Measurements from ENCODE around the gene RPLP2. TPM values are rescaled to one million over a fixed set of nuclear protein-coding genes. Genes with fewer than 3 reads are reported as not detected.

RPLP2 gene
- total RNA-seq, 6 experiments from 2014 or later, result 1,532 to 1,781 (median 1,709) TPM

GRCh38 chr11:791658-792534 lies 17.9 kb upstream of the RPLP2 start:
- H3K9me3 Mint-ChIP-seq, result no peaks in the 10 kb centered on the region
- peaks cover 2% of the 10 kb centered on the region; the same call in 1 of the 2 replicates for H3K27me3 Mint-ChIP-seq (ENCODE audit: insufficient read depth)
- peaks cover 15% of the 10 kb centered on the region for H3K4me1 Mint-ChIP-seq (ENCODE audit: low read depth)
- no peak for DNase-seq
- TF ChIP-seq CTCF (IDR thresholded peaks at IDR 0.05), result no peak
- H3K36me3 Mint-ChIP-seq (ENCODE audit: low read depth), result no peaks in the 10 kb centered on the region
- H3K27ac Mint-ChIP-seq, result no peak overlapping the region
- H3K4me3 Mint-ChIP-seq, result no peak overlapping the region

- H3K9me3 Mint-ChIP-seq, result no peaks in the 10 kb centered on the region
- peaks cover 2% of the 10 kb centered on the region; the same call in 1 of the 2 replicates for H3K27me3 Mint-ChIP-seq (ENCODE audit: insufficient read depth)
- no peak for DNase-seq
- H3K36me3 Mint-ChIP-seq (ENCODE audit: low read depth), result no peaks in the 10 kb centered on the region
- H3K4me3 Mint-ChIP-seq, result no peak overlapping the region
- H3K4me1 Mint-ChIP-seq (ENCODE audit: low read depth), result peaks cover 17% of the 10 kb centered on the region
- TF ChIP-seq CTCF (IDR thresholded peaks at IDR 0.05), result no peak
- no peak overlapping the region for H3K27ac Mint-ChIP-seq
Observed at GRCh38 chr11:792535-792821, 17.3 kb upstream of the RPLP2 start.

- no peak for TF ChIP-seq CTCF (IDR thresholded peaks at IDR 0.05)
- H3K36me3 Mint-ChIP-seq (ENCODE audit: low read depth), result no peaks in the 10 kb centered on the region
- H3K27ac Mint-ChIP-seq, result no peak overlapping the region
- H3K27me3 Mint-ChIP-seq (ENCODE audit: insufficient read depth), result peaks cover 2% of the 10 kb centered on the region; the same call in 1 of the 2 replicates
- H3K4me1 Mint-ChIP-seq (ENCODE audit: low read depth), result peaks cover 17% of the 10 kb centered on the region
- H3K9me3 Mint-ChIP-seq, result no peaks in the 10 kb centered on the region
- H3K4me3 Mint-ChIP-seq, result no peak overlapping the region
- DNase-seq, result no peak
Observed at GRCh38 chr11:792873-793272, 16.9 kb upstream of the RPLP2 start.

GRCh38 chr11:793556-793955 lies 16.2 kb upstream of the RPLP2 start:
- Mint-ChIP-seq H3K4me3 (no peak overlapping the region), H3K27ac (no peak overlapping the region), H3K4me1 (ENCODE audit: low read depth) (peaks cover 17% of the 10 kb centered on the region), H3K9me3 (no peaks in the 10 kb centered on the region), H3K27me3 (ENCODE audit: insufficient read depth) (peaks cover 2% of the 10 kb centered on the region; the same call in 1 of the 2 replicates), H3K36me3 (ENCODE audit: low read depth) (no peaks in the 10 kb centered on the region)
- TF ChIP-seq CTCF (IDR thresholded peaks at IDR 0.05), result no peak
- no peak for DNase-seq

GRCh38 chr11:794013-794765 lies 15.6 kb upstream of the RPLP2 start:
- no peaks in the 10 kb centered on the region for H3K9me3 Mint-ChIP-seq
- no peak overlapping the region for H3K27ac Mint-ChIP-seq
- H3K36me3 Mint-ChIP-seq (ENCODE audit: low read depth), result no peaks in the 10 kb centered on the region
- H3K27me3 Mint-ChIP-seq (ENCODE audit: insufficient read depth), result peaks cover 2% of the 10 kb centered on the region; the same call in 1 of the 2 replicates
- H3K4me1 Mint-ChIP-seq (ENCODE audit: low read depth), result peaks cover 17% of the 10 kb centered on the region
- H3K4me3 Mint-ChIP-seq, result peak overlapping the region; percentile 91; the same call in 1 of the 2 replicates
- DNase-seq, result no peak
- TF ChIP-seq CTCF (IDR thresholded peaks at IDR 0.05), result no peak

All from HFFc6 (cell line).